Body of pancreas (tissue), 4 donors: ENCODE measurements around the gene PRLHR. TPM values are rescaled to one million over a fixed set of nuclear protein-coding genes. Genes with fewer than 3 reads are reported as not detected.

Experiments
- ATAC-seq: fragments of 150-250 bp; one replicate; pipeline ENCODE4 v1.9.1; 2016
- DNase-seq, 4 donors: peaks; one replicate each; pipeline ENCODE4 v3.0.0-alpha.2; 2019
- H3K27ac ChIP-seq, 4 donors: fragments of 200-600 bp; sonication (generic); 1 replicate in 3 of 4; 2 replicates in 1 of 4; pipeline versions ENCODE4 v1.5.1 to v1.6.1; 2016 to 2019; ENCODE audit warnings: mild to moderate bottlenecking in 1 of 4, mixed read lengths in 1 of 4, moderate library complexity in 1 of 4
- H3K27me3 ChIP-seq, 2 donors: fragments of 200-600 bp; sonication (generic); one replicate each; pipeline ENCODE4 v1.6.0; 2016; ENCODE audit warnings: mild to moderate bottlenecking in 1 of 2
- H3K36me3 ChIP-seq, 2 donors: fragments of 200-600 bp; sonication (generic); replicated peaks in 1 of 2; 2 replicates each; pipeline ENCODE4 v1.5.1; 2016; ENCODE audit warnings: low read depth in 2 of 2; ENCODE audit not compliant: insufficient read depth in 1 of 2
- H3K4me1 ChIP-seq: fragments of 200-600 bp; sonication (generic); one replicate; pipeline ENCODE4 v1.6.0; 2016
- H3K4me3 ChIP-seq, 2 donors: fragments of 200-600 bp; sonication (generic); 1 replicate in 1 of 2; 2 replicates in 1 of 2; pipeline ENCODE4 v1.5.1; 2016 to 2019
- H3K9me3 ChIP-seq, 3 donors: fragments of 200-600 bp; sonication (generic); 1 replicate in 2 of 3; 2 replicates in 1 of 3; pipeline ENCODE4 v1.5.1; 2016
- CTCF ChIP-seq, 7 experiments: fragments of 450-650 bp in 4 of 7; fragments of 200-600 bp in 3 of 7; sonication (generic) in 3 of 7; IDR thresholded peaks; one replicate each; pipeline ENCODE4 v1.5.1; 2016 to 2019; ENCODE audit warnings: antibody characterized with exemption in 7 of 7
- POLR2A ChIP-seq, 3 donors: fragments of 450-650 bp; IDR thresholded peaks; one replicate each; pipeline ENCODE4 v1.6.1; 2016; ENCODE audit warnings: antibody characterized with exemption in 3 of 3, mild to moderate bottlenecking in 2 of 3
- WGBS, 2 donors: methylation state at CpG; one replicate each; pipeline ENCODE4 v1.1.5; 2017; 5-methylcytosine and 5-hydroxymethylcytosine counted together
- intact Hi-C: fragments of 100-400 bp; cut with DNase I; formaldehyde crosslinking; loops from one replicate; pipeline ENCODE4 v1.15.1; 2023
- total RNA-seq, 2 donors: library from RNA; depleted of rRNA; stranded (reverse); fragments of >200 nt; gene quantifications; one replicate each; pipeline ENCODE4 v1.1.0, GENCODE V29; 2016

The PRLHR gene
- total RNA-seq, 2 donors from 2014 or later: not detected

- Histone ChIP-seq H3K9me3 (no peaks in the 10 kb centered on the region), H3K36me3 (no peaks in the 10 kb centered on the region), H3K4me3 (no peak overlapping the region), H3K27ac (no peak overlapping the region), H3K27me3 (no peaks in the 10 kb centered on the region), H3K4me1 (peaks cover 29% of the 10 kb centered on the region)
- no peak for TF ChIP-seq POLR2A (IDR thresholded peaks at IDR 0.05)
- no peak for TF ChIP-seq CTCF (IDR thresholded peaks at IDR 0.05)
- DNase-seq (no peak), ATAC-seq (no peak)
- 48 to 51% methylated on average over 7 of the region's 7 CpGs for WGBS, 2 donors
- intact Hi-C loops: no loop called here
Measured at GRCh38 chr10:118633786-118634185, 38.3 kb upstream of the PRLHR start.

DNA sequence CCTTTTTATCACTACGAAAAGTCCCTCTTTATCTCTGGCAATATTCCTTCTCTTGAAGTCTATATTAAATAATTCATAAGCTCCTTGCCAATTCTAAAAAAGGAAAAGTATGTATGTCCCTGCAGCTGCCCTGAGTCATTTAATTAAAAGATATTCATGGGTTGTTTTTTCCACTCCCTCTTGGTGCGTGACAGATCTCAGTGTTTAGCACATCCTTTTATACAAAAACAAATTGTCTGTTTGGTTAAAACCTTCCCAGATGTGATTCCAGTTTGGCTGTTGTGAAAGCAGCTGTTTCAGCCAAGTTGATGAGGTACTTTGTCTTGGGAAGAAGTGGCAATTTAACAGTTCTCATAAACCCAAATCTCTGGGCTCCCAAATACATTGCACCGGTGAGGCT is 33.8 kb upstream of the PRLHR start:
- 29 to 41% methylated on average over 3 of the region's 3 CpGs for WGBS, 2 donors
- H3K27me3 ChIP-seq: no peaks in the 10 kb centered on the region
- no peaks in the 10 kb centered on the region for H3K9me3 ChIP-seq
- no peak overlapping the region for H3K4me3 ChIP-seq
- intact Hi-C loops: no loop called here
- H3K36me3 ChIP-seq: no peaks in the 10 kb centered on the region
- no peak overlapping the region for H3K27ac ChIP-seq
- no peak for ATAC-seq
- no peak for DNase-seq
- TF ChIP-seq CTCF (IDR thresholded peaks at IDR 0.05) (no peak), POLR2A (IDR thresholded peaks at IDR 0.05) (no peak)
- peaks cover 34% of the 10 kb centered on the region for H3K4me1 ChIP-seq

- ATAC-seq: no peak
- TF ChIP-seq POLR2A (IDR thresholded peaks at IDR 0.05) (no peak), CTCF (IDR thresholded peaks at IDR 0.05) (no peak)
Measured at GRCh38 chr10:118628397-118628796, 32.9 kb upstream of the PRLHR start.

DNA sequence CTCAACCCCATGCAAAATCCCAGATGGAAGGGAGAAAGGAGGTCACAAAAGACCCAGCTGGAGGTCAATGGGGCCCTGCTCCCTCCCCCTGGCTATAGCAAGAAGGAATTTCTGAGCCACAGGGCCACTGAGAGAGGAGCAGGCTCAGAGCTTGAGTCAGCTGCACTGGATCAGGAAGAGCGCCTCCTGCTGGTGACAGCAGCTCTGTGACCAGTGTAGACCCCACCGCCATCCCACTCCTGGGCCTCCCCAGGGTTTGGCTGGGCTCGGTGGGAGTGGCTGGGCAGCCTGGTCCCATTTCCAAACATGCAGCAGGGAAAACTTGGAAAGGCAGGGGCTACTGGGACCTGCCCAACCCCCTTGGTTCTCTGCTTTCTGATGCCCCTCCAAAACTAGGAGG is 31.5 kb upstream of the PRLHR start:
- no peak for ATAC-seq
- Histone ChIP-seq H3K4me3 (no peak overlapping the region), H3K27me3 (no peaks in the 10 kb centered on the region), H3K9me3 (no peaks in the 10 kb centered on the region), H3K27ac (no peak overlapping the region), H3K4me1 (peaks cover 20% of the 10 kb centered on the region), H3K36me3 (no peaks in the 10 kb centered on the region)
- TF ChIP-seq CTCF (IDR thresholded peaks at IDR 0.05): no peak
- no peak for TF ChIP-seq POLR2A (IDR thresholded peaks at IDR 0.05)
- DNase-seq: no peak
- 52 to 93% methylated on average over 3 of the region's 3 CpGs for WGBS, 2 donors
- intact Hi-C loops: no loop called here

More at GRCh38 chr10:118628397-118628796, 32.9 kb upstream of the PRLHR start:
- no peak for DNase-seq
- H3K27me3 ChIP-seq: no peaks in the 10 kb centered on the region
- no peak overlapping the region for H3K4me3 ChIP-seq
- H3K4me1 ChIP-seq: peaks cover 26% of the 10 kb centered on the region
- intact Hi-C loops: no loop called here
- no peaks in the 10 kb centered on the region for H3K36me3 ChIP-seq
- no peak overlapping the region for H3K27ac ChIP-seq
- H3K9me3 ChIP-seq: no peaks in the 10 kb centered on the region

DNA sequence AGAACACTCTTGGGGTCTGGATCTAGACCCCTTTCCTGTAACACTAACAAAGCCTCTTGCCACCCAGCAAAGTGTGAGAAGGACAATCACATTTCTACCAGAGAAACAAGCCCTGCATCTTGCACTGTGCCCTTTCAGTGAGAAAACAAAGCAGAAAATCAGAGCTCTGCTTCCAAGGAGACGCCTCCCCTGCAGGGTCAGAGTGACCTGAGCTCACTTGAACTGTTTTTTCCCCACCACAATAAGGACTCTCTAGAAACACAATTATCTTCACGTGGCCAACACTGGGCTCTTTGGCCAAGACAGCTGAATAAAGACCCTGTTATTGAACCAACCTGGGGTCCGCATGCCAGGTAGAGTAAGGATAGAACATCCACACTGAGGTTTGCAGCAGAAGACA is 30.1 kb upstream of the PRLHR start:
- no peak overlapping the region for H3K4me3 ChIP-seq
- ATAC-seq (no peak), DNase-seq (no peak)
- TF ChIP-seq CTCF (IDR thresholded peaks at IDR 0.05) (no peak), POLR2A (IDR thresholded peaks at IDR 0.05) (no peak)
- H3K9me3 ChIP-seq: no peaks in the 10 kb centered on the region
- intact Hi-C loops: no loop called here
- no peak overlapping the region for H3K27ac ChIP-seq
- no peaks in the 10 kb centered on the region for H3K36me3 ChIP-seq
- 80% methylated on average over 3 of the region's 3 CpGs for WGBS, 2 donors
- no peaks in the 10 kb centered on the region for H3K27me3 ChIP-seq
- H3K4me1 ChIP-seq: peaks cover 20% of the 10 kb centered on the region
